C4-2B (cell line): ENCODE data around the gene ATP2B3.

Experiments
- ZFX ChIP-seq: fragments of 450-650 bp; IDR thresholded peaks from 2 replicates; pipeline ENCODE4 v1.6.1; 2017
- TF ChIP-seq, protein P1 (sequence below): fragments of 450-650 bp; conservative IDR thresholded peaks from 2 replicates; pipeline ENCODE4 v1.5.1; 2017; ENCODE audit warnings: mild to moderate bottlenecking

DNA sequence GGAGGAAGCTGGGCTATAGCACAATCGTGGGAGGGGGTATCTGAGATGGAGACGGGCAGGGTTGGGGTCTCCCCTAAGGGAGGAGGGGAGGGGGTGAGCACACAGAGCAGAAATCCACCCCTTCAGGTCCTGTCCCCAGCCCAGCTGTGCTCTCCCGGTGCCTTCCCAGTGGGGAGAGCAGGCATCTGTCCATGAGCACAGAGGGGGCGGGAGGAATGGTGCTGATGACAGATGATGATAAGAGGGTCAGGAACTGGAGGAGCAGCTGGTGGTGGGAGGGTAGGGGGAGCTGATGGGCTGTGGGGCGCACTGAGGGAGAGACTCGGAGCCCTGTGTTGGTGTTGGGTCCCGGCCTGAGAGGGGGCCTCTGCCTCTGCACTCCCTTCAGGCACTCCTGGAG lies 8.6 kb downstream of the ATP2B3 start:
- TF ChIP-seq, protein P1, sequence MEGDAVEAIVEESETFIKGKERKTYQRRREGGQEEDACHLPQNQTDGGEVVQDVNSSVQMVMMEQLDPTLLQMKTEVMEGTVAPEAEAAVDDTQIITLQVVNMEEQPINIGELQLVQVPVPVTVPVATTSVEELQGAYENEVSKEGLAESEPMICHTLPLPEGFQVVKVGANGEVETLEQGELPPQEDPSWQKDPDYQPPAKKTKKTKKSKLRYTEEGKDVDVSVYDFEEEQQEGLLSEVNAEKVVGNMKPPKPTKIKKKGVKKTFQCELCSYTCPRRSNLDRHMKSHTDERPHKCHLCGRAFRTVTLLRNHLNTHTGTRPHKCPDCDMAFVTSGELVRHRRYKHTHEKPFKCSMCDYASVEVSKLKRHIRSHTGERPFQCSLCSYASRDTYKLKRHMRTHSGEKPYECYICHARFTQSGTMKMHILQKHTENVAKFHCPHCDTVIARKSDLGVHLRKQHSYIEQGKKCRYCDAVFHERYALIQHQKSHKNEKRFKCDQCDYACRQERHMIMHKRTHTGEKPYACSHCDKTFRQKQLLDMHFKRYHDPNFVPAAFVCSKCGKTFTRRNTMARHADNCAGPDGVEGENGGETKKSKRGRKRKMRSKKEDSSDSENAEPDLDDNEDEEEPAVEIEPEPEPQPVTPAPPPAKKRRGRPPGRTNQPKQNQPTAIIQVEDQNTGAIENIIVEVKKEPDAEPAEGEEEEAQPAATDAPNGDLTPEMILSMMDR: no peak
- TF ChIP-seq ZFX: no peak
